ENCODE data around the gene MEGF6.

The MEGF6 gene

GRCh38 chr1:3496916-3497315, 114.4 kb downstream of the MEGF6 start:
- Histone ChIP-seq H3K27ac (ENCODE audit: low read length) (no peak overlapping the region), H3K9me3 (ENCODE audit: control insufficient read depth, insufficient read depth, low read length) (no peaks in the 10 kb centered on the region), H3K4me3 (ENCODE audit: low read length) (no peak overlapping the region), H3K4me1 (ENCODE audit: control insufficient read depth, insufficient read depth, low read length) (peaks cover 2% of the 10 kb centered on the region; the same call in 1 of the 2 replicates), H3K36me3 (ENCODE audit: control insufficient read depth, insufficient read depth, low read length) (no peaks in the 10 kb centered on the region; the same call in 1 of the 2 replicates), H3K27me3 (ENCODE audit: control insufficient read depth, insufficient read depth, low read length) (no peaks in the 10 kb centered on the region)
- no CpG with 5 or more reads among the region's 20 CpGs for WGBS (ENCODE audit: insufficient coverage, insufficient read length)
- no peak for DNase-seq (ENCODE audit: low read depth, low spot score)

GRCh38 chr1:3495776-3496745, 115.2 kb downstream of the MEGF6 start:
- Histone ChIP-seq H3K4me3 (ENCODE audit: low read length) (no peak overlapping the region), H3K36me3 (ENCODE audit: control insufficient read depth, insufficient read depth, low read length) (no peaks in the 10 kb centered on the region; the same call in 1 of the 2 replicates), H3K9me3 (ENCODE audit: control insufficient read depth, insufficient read depth, low read length) (no peaks in the 10 kb centered on the region), H3K27me3 (ENCODE audit: control insufficient read depth, insufficient read depth, low read length) (no peaks in the 10 kb centered on the region), H3K27ac (ENCODE audit: low read length) (no peak overlapping the region), H3K4me1 (ENCODE audit: control insufficient read depth, insufficient read depth, low read length) (peaks cover 3% of the 10 kb centered on the region; the same call in 1 of the 2 replicates)
- no peak for DNase-seq (ENCODE audit: low read depth, low spot score)
- WGBS (ENCODE audit: insufficient coverage, insufficient read length) = no CpG with 5 or more reads among the region's 36 CpGs

GRCh38 chr1:3494321-3495308, 116.7 kb downstream of the MEGF6 start:
- Histone ChIP-seq H3K4me1 (ENCODE audit: control insufficient read depth, insufficient read depth, low read length) (peaks cover 3% of the 10 kb centered on the region; the same call in 1 of the 2 replicates), H3K9me3 (ENCODE audit: control insufficient read depth, insufficient read depth, low read length) (no peaks in the 10 kb centered on the region), H3K27ac (ENCODE audit: low read length) (no peak overlapping the region), H3K27me3 (ENCODE audit: control insufficient read depth, insufficient read depth, low read length) (no peaks in the 10 kb centered on the region), H3K36me3 (ENCODE audit: control insufficient read depth, insufficient read depth, low read length) (no peaks in the 10 kb centered on the region; the same call in 1 of the 2 replicates), H3K4me3 (ENCODE audit: low read length) (no peak overlapping the region)
- no CpG with 5 or more reads among the region's 34 CpGs for WGBS (ENCODE audit: insufficient coverage, insufficient read length)
- DNase-seq (ENCODE audit: low read depth, low spot score) = no peak

GRCh38 chr1:3492545-3493246, 118.6 kb downstream of the MEGF6 start:
- H3K36me3 ChIP-seq (ENCODE audit: control insufficient read depth, insufficient read depth, low read length) = no peaks in the 10 kb centered on the region; the same call in 1 of the 2 replicates
- no peaks in the 10 kb centered on the region for H3K27me3 ChIP-seq (ENCODE audit: control insufficient read depth, insufficient read depth, low read length)
- peaks cover 3% of the 10 kb centered on the region; the same call in 1 of the 2 replicates for H3K4me1 ChIP-seq (ENCODE audit: control insufficient read depth, insufficient read depth, low read length)
- no peak overlapping the region for H3K4me3 ChIP-seq (ENCODE audit: low read length)
- no peak for DNase-seq (ENCODE audit: low read depth, low spot score)
- H3K27ac ChIP-seq (ENCODE audit: low read length) = no peak overlapping the region
- WGBS (ENCODE audit: insufficient coverage, insufficient read length) = no CpG with 5 or more reads among the region's 17 CpGs
- H3K9me3 ChIP-seq (ENCODE audit: control insufficient read depth, insufficient read depth, low read length) = no peaks in the 10 kb centered on the region

GRCh38 chr1:3491291-3492246, 119.7 kb downstream of the MEGF6 start:
- Histone ChIP-seq H3K36me3 (ENCODE audit: control insufficient read depth, insufficient read depth, low read length) (no peaks in the 10 kb centered on the region; the same call in 1 of the 2 replicates), H3K4me1 (ENCODE audit: control insufficient read depth, insufficient read depth, low read length) (peaks cover 3% of the 10 kb centered on the region; the same call in 1 of the 2 replicates), H3K4me3 (ENCODE audit: low read length) (no peak overlapping the region), H3K9me3 (ENCODE audit: control insufficient read depth, insufficient read depth, low read length) (no peaks in the 10 kb centered on the region), H3K27me3 (ENCODE audit: control insufficient read depth, insufficient read depth, low read length) (no peaks in the 10 kb centered on the region), H3K27ac (ENCODE audit: low read length) (no peak overlapping the region)
- no CpG with 5 or more reads among the region's 41 CpGs for WGBS (ENCODE audit: insufficient coverage, insufficient read length)
- no peak for DNase-seq (ENCODE audit: low read depth, low spot score)

GRCh38 chr1:3490046-3490745, 121.1 kb downstream of the MEGF6 start:
- no CpG with 5 or more reads among the region's 23 CpGs for WGBS (ENCODE audit: insufficient coverage, insufficient read length)

GRCh38 chr1:3488432-3488831, 122.9 kb downstream of the MEGF6 start:
- no CpG with 5 or more reads among the region's 4 CpGs for WGBS (ENCODE audit: insufficient coverage, insufficient read length)
- Histone ChIP-seq H3K4me3 (ENCODE audit: low read length) (no peak overlapping the region), H3K36me3 (ENCODE audit: control insufficient read depth, insufficient read depth, low read length) (no peaks in the 10 kb centered on the region), H3K27me3 (ENCODE audit: control insufficient read depth, insufficient read depth, low read length) (no peaks in the 10 kb centered on the region), H3K4me1 (ENCODE audit: control insufficient read depth, insufficient read depth, low read length) (peaks cover 6% of the 10 kb centered on the region; the same call in 1 of the 2 replicates), H3K9me3 (ENCODE audit: control insufficient read depth, insufficient read depth, low read length) (no peaks in the 10 kb centered on the region), H3K27ac (ENCODE audit: low read length) (no peak overlapping the region)
- no peak for DNase-seq (ENCODE audit: low read depth, low spot score)

More at GRCh38 chr1:3490046-3490745, 121.1 kb downstream of the MEGF6 start:
- Histone ChIP-seq H3K9me3 (ENCODE audit: control insufficient read depth, insufficient read depth, low read length) (no peaks in the 10 kb centered on the region), H3K4me1 (ENCODE audit: control insufficient read depth, insufficient read depth, low read length) (peaks cover 3% of the 10 kb centered on the region; the same call in 1 of the 2 replicates), H3K36me3 (ENCODE audit: control insufficient read depth, insufficient read depth, low read length) (no peaks in the 10 kb centered on the region), H3K27ac (ENCODE audit: low read length) (no peak overlapping the region), H3K27me3 (ENCODE audit: control insufficient read depth, insufficient read depth, low read length) (no peaks in the 10 kb centered on the region), H3K4me3 (ENCODE audit: low read length) (no peak overlapping the region)
- DNase-seq (ENCODE audit: low read depth, low spot score) = no peak

GRCh38 chr1:3485016-3485415, 126.3 kb downstream of the MEGF6 start:
- Histone ChIP-seq H3K4me3 (ENCODE audit: low read length) (no peak overlapping the region), H3K4me1 (ENCODE audit: control insufficient read depth, insufficient read depth, low read length) (0 out of 2 replicates have a peak, but pooled peaks cover 3% of the 10 kb centered on the region), H3K27ac (ENCODE audit: low read length) (no peak overlapping the region), H3K36me3 (ENCODE audit: control insufficient read depth, insufficient read depth, low read length) (no peaks in the 10 kb centered on the region), H3K9me3 (ENCODE audit: control insufficient read depth, insufficient read depth, low read length) (no peaks in the 10 kb centered on the region), H3K27me3 (ENCODE audit: control insufficient read depth, insufficient read depth, low read length) (no peaks in the 10 kb centered on the region)
- no peak for DNase-seq (ENCODE audit: low read depth, low spot score)
- WGBS (ENCODE audit: insufficient coverage, insufficient read length) = no CpG with 5 or more reads among the region's 14 CpGs
